Transverse colon (tissue), 1 donor: Measurements from ENCODE around the gene HTRA1.

Source experiments
- EP300 ChIP-seq: sonication (generic); formaldehyde crosslinking; IDR thresholded peaks from one replicate; pipeline ENCODE4 v1.6.1; 2017; ENCODE audit warnings: antibody characterized with exemption, low read depth
- POLR2A ChIP-seq: fragments of 450-650 bp; IDR thresholded peaks from one replicate; pipeline ENCODE4 v1.6.1; 2016; ENCODE audit warnings: antibody characterized with exemption, mild to moderate bottlenecking, moderate library complexity

- TF ChIP-seq EP300, result no peak
- TF ChIP-seq POLR2A, result no peak
These were observed 15.4 kb upstream of the HTRA1 start for GRCh38 chr10:122445904-122446303.
